ENCODE data around the gene UTF1. TPM values are rescaled to one million over a fixed set of nuclear protein-coding genes. Genes with fewer than 3 reads are reported as not detected.
A peak's percentile ranks its signal among the peaks of the same experiment; 100 is the strongest.

The UTF1 gene
- total and polyA plus RNA-seq, 7 experiments from 2014 or later, result 0.56 TPM; not detected in 6

- peaks cover 37 to 69% (median 52%) of the 10 kb centered on the region in 7 donors for H3K4me1 Mint-ChIP-seq
- peak overlapping the region; percentile 68 to 87 (median 80) for H3K4me3 Mint-ChIP-seq
- DNase-seq (peak in 8 of 9 donors; percentile 61 to 86 (median 70)), ATAC-seq (peak; percentile 62)
- H3K9me3 Mint-ChIP-seq, result no peaks in the 10 kb centered on the region
- intact Hi-C loops (cut with micrococcal nuclease), result loop anchor here in 1 of 2 donors (1.0 kb wide), 1 partner anchor 16 kb away; no protein-coding TSS in a partner anchor
- Histone ChIP-seq H3K9me3 (ENCODE audit: control insufficient read depth in 2 of 3, low read length in 3 of 3) (no peaks in the 10 kb centered on the region), H3K4me1 (ENCODE audit: control insufficient read depth in 2 of 2, insufficient read depth in 2 of 2, low read length in 2 of 2) (peaks cover 46 to 62% of the 10 kb centered on the region in 2 donors), H3K36me3 (ENCODE audit: control insufficient read depth in 2 of 3, insufficient read depth in 3 of 3, low read length in 3 of 3) (no peaks in the 10 kb centered on the region), H3K4me3 (ENCODE audit: low read length) (no peak overlapping the region), H3K27ac (ENCODE audit: low read depth, low read length) (peak overlapping the region; percentile 80), H3K27me3 (ENCODE audit: control insufficient read depth in 2 of 2, insufficient read depth in 2 of 2, low read length in 2 of 2) (no peaks in the 10 kb centered on the region)
- peak overlapping the region; percentile 92 to 99 (median 97) for H3K27ac Mint-ChIP-seq
- ChIA-PET POLR2A (interaction anchor here (0.8 to 6.5 kb wide), 4 partner anchors 16 to 78 kb away, joined by 3 to 37 read pairs (median 6); partner anchors contain the start of genes ADAM8 and CALY), CTCF (interaction anchor here (2.2 to 4.5 kb wide), 2 partner anchors 16 to 48 kb away, joined by 7 to 34 read pairs; partner anchors contain the start of gene ADAM8)
- H3K36me3 Mint-ChIP-seq, result peaks cover 0 to 6% (median 0%) of the 10 kb centered on the region in 5 donors
- peaks cover 0 to 2% (median 0%) of the 10 kb centered on the region in 5 donors for H3K27me3 Mint-ChIP-seq
Observed at GRCh38 chr10:133258818-133259601, 29.0 kb downstream of the UTF1 start.

- Histone ChIP-seq H3K9me3 (ENCODE audit: control insufficient read depth in 2 of 3, low read length in 3 of 3) (no peaks in the 10 kb centered on the region), H3K36me3 (ENCODE audit: control insufficient read depth in 2 of 3, insufficient read depth in 3 of 3, low read length in 3 of 3) (no peaks in the 10 kb centered on the region), H3K4me3 (ENCODE audit: low read length) (no peak overlapping the region), H3K27me3 (ENCODE audit: control insufficient read depth in 2 of 2, insufficient read depth in 2 of 2, low read length in 2 of 2) (no peaks in the 10 kb centered on the region), H3K27ac (ENCODE audit: low read depth, low read length) (peak overlapping the region; percentile 80), H3K4me1 (ENCODE audit: control insufficient read depth in 2 of 2, insufficient read depth in 2 of 2, low read length in 2 of 2) (peaks cover 52 to 67% of the 10 kb centered on the region in 2 donors)
- Mint-ChIP-seq H3K4me3 (peak overlapping the region; percentile 68 to 87 (median 80)), H3K4me1 (peaks cover 43 to 74% (median 58%) of the 10 kb centered on the region in 7 donors), H3K27me3 (peaks cover 0 to 2% (median 0%) of the 10 kb centered on the region in 5 donors), H3K27ac (peak overlapping the region; percentile 92 to 99 (median 97)), H3K9me3 (no peaks in the 10 kb centered on the region), H3K36me3 (peaks cover 0 to 11% (median 0%) of the 10 kb centered on the region in 5 donors)
- ChIA-PET CTCF (interaction anchor here (2.2 to 4.5 kb wide), 2 partner anchors 16 to 47 kb away, joined by 7 to 34 read pairs; partner anchors contain the start of gene ADAM8), POLR2A (interaction anchor here (0.6 to 6.5 kb wide), 4 partner anchors 15 to 77 kb away, joined by 3 to 37 read pairs (median 3); partner anchors contain the start of genes ADAM8 and CALY)
- ATAC-seq, result no peak
- DNase-seq, result no peak
- intact Hi-C loops (cut with micrococcal nuclease), result loop anchor here in 1 of 2 donors (1.0 kb wide), 1 partner anchor 16 kb away; no protein-coding TSS in a partner anchor
Observed at GRCh38 chr10:133259602-133259989, 29.6 kb downstream of the UTF1 start.

- ChIA-PET POLR2A (interaction anchor here (1.1 to 6.5 kb wide), 2 partner anchors 13 to 113 kb away, joined by 3 to 37 read pairs; partner anchors contain the start of gene ADAM8), CTCF (interaction anchor here (1.2 kb wide), 1 partner anchor 12 kb away, joined by 4 read pairs; no protein-coding TSS in a partner anchor)
- Histone ChIP-seq H3K4me3 (ENCODE audit: low read length) (peak overlapping the region; percentile 52), H3K9me3 (ENCODE audit: control insufficient read depth in 2 of 3, low read length in 3 of 3) (no peaks in the 10 kb centered on the region), H3K27me3 (ENCODE audit: control insufficient read depth in 2 of 2, insufficient read depth in 2 of 2, low read length in 2 of 2) (no peaks in the 10 kb centered on the region), H3K4me1 (ENCODE audit: control insufficient read depth in 2 of 2, insufficient read depth in 2 of 2, low read length in 2 of 2) (peaks cover 53 to 70% of the 10 kb centered on the region in 2 donors), H3K36me3 (ENCODE audit: control insufficient read depth in 2 of 3, insufficient read depth in 3 of 3, low read length in 3 of 3) (no peaks in the 10 kb centered on the region), H3K27ac (ENCODE audit: low read depth, low read length) (peak overlapping the region; percentile 87)
- DNase-seq, result peak; percentile 48 to 81 (median 63)
- intact Hi-C loops (cut with micrococcal nuclease), result loop anchor here (1.0 to 5.0 kb wide), 7 partner anchors 14 to 1359 kb away; partner anchors contain the start of genes ECHS1 (in 2 of the 2), MTG1 (in 2 of the 2), INPP5A (in 1 of the 2) and PPP2R2D (in 1 of the 2)
- Mint-ChIP-seq H3K4me1 (peaks cover 51 to 81% (median 67%) of the 10 kb centered on the region in 7 donors), H3K27ac (peak overlapping the region; percentile 91 to 99 (median 94)), H3K4me3 (peak overlapping the region; percentile 45 to 83 (median 79)), H3K36me3 (peaks cover 0 to 14% (median 0%) of the 10 kb centered on the region in 5 donors), H3K27me3 (peaks cover 0 to 2% (median 0%) of the 10 kb centered on the region in 5 donors), H3K9me3 (no peaks in the 10 kb centered on the region)
- peak; percentile 60 for ATAC-seq
Observed at GRCh38 chr10:133260895-133261725, 31.1 kb downstream of the UTF1 start.

GRCh38 chr10:133261726-133262325 lies 31.8 kb downstream of the UTF1 start:
- H3K27me3 ChIP-seq (ENCODE audit: control insufficient read depth in 2 of 2, insufficient read depth in 2 of 2, low read length in 2 of 2), result no peaks in the 10 kb centered on the region
- H3K36me3 ChIP-seq (ENCODE audit: control insufficient read depth in 2 of 3, insufficient read depth in 3 of 3, low read length in 3 of 3), result peaks cover 0 to 3% (median 0%) of the 10 kb centered on the region in 3 experiments
- intact Hi-C loops (cut with micrococcal nuclease), result loop anchor here (1.0 to 5.0 kb wide), 8 partner anchors 13 to 1360 kb away; partner anchors contain the start of genes ECHS1 (in 2 of the 2), MTG1 (in 2 of the 2), INPP5A (in 1 of the 2) and PPP2R2D (in 1 of the 2)
- H3K27me3 Mint-ChIP-seq, result peaks cover 0 to 2% (median 0%) of the 10 kb centered on the region in 5 donors
- H3K9me3 ChIP-seq (ENCODE audit: control insufficient read depth in 2 of 3, low read length in 3 of 3), result no peaks in the 10 kb centered on the region
- H3K4me3 ChIP-seq (ENCODE audit: low read length), result peak overlapping the region; percentile 52
- H3K9me3 Mint-ChIP-seq, result no peaks in the 10 kb centered on the region
- H3K4me3 Mint-ChIP-seq, result peak overlapping the region; percentile 55 to 83 (median 80)
- DNase-seq, result peak; percentile 60 to 84 (median 72)
- ChIA-PET POLR2A (interaction anchor here (0.6 to 6.5 kb wide), 3 partner anchors 13 to 113 kb away, joined by 3 to 37 read pairs (median 3); partner anchors contain the start of gene ADAM8), CTCF (interaction anchor here (0.7 to 1.2 kb wide), 2 partner anchors 12 to 46 kb away, joined by 3 to 4 read pairs; no protein-coding TSS in a partner anchor)
- peaks cover 53 to 68% of the 10 kb centered on the region in 2 donors for H3K4me1 ChIP-seq (ENCODE audit: control insufficient read depth in 2 of 2, insufficient read depth in 2 of 2, low read length in 2 of 2)
- peaks cover 51 to 81% (median 67%) of the 10 kb centered on the region in 7 donors for H3K4me1 Mint-ChIP-seq
- peak; percentile 65 for ATAC-seq
- peak overlapping the region; percentile 87 for H3K27ac ChIP-seq (ENCODE audit: low read depth, low read length)
- peaks cover 0 to 14% (median 0%) of the 10 kb centered on the region in 5 donors for H3K36me3 Mint-ChIP-seq
- peak overlapping the region; percentile 47 to 93 (median 80) for H3K27ac Mint-ChIP-seq

GRCh38 chr10:133262696-133263095 lies 32.7 kb downstream of the UTF1 start:
- ATAC-seq (no peak), DNase-seq (no peak)
- ChIA-PET POLR2A (interaction anchor here (0.9 to 6.5 kb wide), 3 partner anchors 12 to 17 kb away, joined by 3 to 37 read pairs (median 3); partner anchors contain the start of gene ADAM8), CTCF (interaction anchor here (0.7 to 1.2 kb wide), 2 partner anchors 11 to 45 kb away, joined by 3 to 4 read pairs; no protein-coding TSS in a partner anchor)
- Mint-ChIP-seq H3K27me3 (peaks cover 0 to 2% (median 0%) of the 10 kb centered on the region in 5 donors), H3K27ac (peak overlapping the region in 8 of 9 donors; percentile 49 to 91 (median 81)), H3K36me3 (peaks cover 0 to 14% (median 0%) of the 10 kb centered on the region in 5 donors), H3K4me1 (peaks cover 47 to 72% (median 64%) of the 10 kb centered on the region in 7 donors), H3K9me3 (no peaks in the 10 kb centered on the region), H3K4me3 (peak overlapping the region; percentile 55 to 81 (median 76))
- Histone ChIP-seq H3K4me1 (ENCODE audit: control insufficient read depth in 2 of 2, insufficient read depth in 2 of 2, low read length in 2 of 2) (peaks cover 46 to 59% of the 10 kb centered on the region in 2 donors), H3K36me3 (ENCODE audit: control insufficient read depth in 2 of 3, insufficient read depth in 3 of 3, low read length in 3 of 3) (peaks cover 0 to 9% (median 0%) of the 10 kb centered on the region in 3 experiments), H3K27ac (ENCODE audit: low read depth, low read length) (peak overlapping the region; percentile 67), H3K9me3 (ENCODE audit: control insufficient read depth in 2 of 3, low read length in 3 of 3) (no peaks in the 10 kb centered on the region), H3K4me3 (ENCODE audit: low read length) (no peak overlapping the region), H3K27me3 (ENCODE audit: control insufficient read depth in 2 of 2, insufficient read depth in 2 of 2, low read length in 2 of 2) (no peaks in the 10 kb centered on the region)
- intact Hi-C loops (cut with micrococcal nuclease), result loop anchor here (2.0 to 5.0 kb wide), 6 partner anchors 110 to 1360 kb away; partner anchors contain the start of genes ECHS1 (in 2 of the 2), MTG1 (in 2 of the 2), INPP5A (in 1 of the 2) and PPP2R2D (in 1 of the 2)
